ES-I3 (cell line): ENCODE results near the gene OAF.

Experiments
- H3K36me3 ChIP-seq: 2 replicates; pipeline ENCODE4 v1.6.1; 2013; ENCODE audit warnings: mild to moderate bottlenecking, low read length, control low read depth, moderate library complexity; ENCODE audit not compliant: insufficient read depth
- H3K4me1 ChIP-seq: 2 replicates; pipeline ENCODE4 v1.6.1; 2013; ENCODE audit warnings: mild to moderate bottlenecking, control low read depth, low read length; ENCODE audit not compliant: insufficient read depth
- H3K9ac ChIP-seq: 2 replicates; pipeline ENCODE4 v1.6.1; 2013; ENCODE audit warnings: low read depth, mild to moderate bottlenecking, low read length, moderate library complexity
- H3K9me3 ChIP-seq: 2 replicates; pipeline ENCODE4 v1.6.1; 2013; ENCODE audit warnings: mild to moderate bottlenecking, low read length, moderate library complexity; ENCODE audit not compliant: control insufficient read depth, insufficient read depth

The OAF gene

GRCh38 chr11:120229451-120230424 lies 18.9 kb downstream of the OAF start:
- Histone ChIP-seq H3K4me1 (peaks cover 8% of the 10 kb centered on the region), H3K36me3 (no peaks in the 10 kb centered on the region), H3K9me3 (no peaks in the 10 kb centered on the region), H3K9ac (no peak overlapping the region)

- Histone ChIP-seq H3K4me1 (peaks cover under 1% of the 10 kb centered on the region; the same call in 1 of the 2 replicates), H3K36me3 (no peaks in the 10 kb centered on the region), H3K9ac (no peak overlapping the region), H3K9me3 (no peaks in the 10 kb centered on the region)
These were observed 19.7 kb downstream of the OAF start for GRCh38 chr11:120230433-120231071.

- no peaks in the 10 kb centered on the region for H3K9me3 ChIP-seq
- peaks cover 8% of the 10 kb centered on the region; the same call in 1 of the 2 replicates for H3K4me1 ChIP-seq
- no peak overlapping the region for H3K9ac ChIP-seq
- H3K36me3 ChIP-seq: no peaks in the 10 kb centered on the region
These were observed 21.1 kb downstream of the OAF start for GRCh38 chr11:120231963-120232362.

GRCh38 chr11:120233207-120233803 lies 22.5 kb downstream of the OAF start:
- H3K9ac ChIP-seq: no peak overlapping the region
- no peaks in the 10 kb centered on the region for H3K9me3 ChIP-seq
- H3K36me3 ChIP-seq: no peaks in the 10 kb centered on the region
- H3K4me1 ChIP-seq: peaks cover 11% of the 10 kb centered on the region; the same call in 1 of the 2 replicates

GRCh38 chr11:120235024-120235628 lies 24.3 kb downstream of the OAF start:
- Histone ChIP-seq H3K4me1 (peaks cover 11% of the 10 kb centered on the region), H3K9me3 (no peaks in the 10 kb centered on the region), H3K36me3 (no peaks in the 10 kb centered on the region), H3K9ac (no peak overlapping the region)

GRCh38 chr11:120236169-120237107 lies 25.6 kb downstream of the OAF start:
- Histone ChIP-seq H3K36me3 (no peaks in the 10 kb centered on the region), H3K4me1 (peaks cover 11% of the 10 kb centered on the region), H3K9me3 (no peaks in the 10 kb centered on the region), H3K9ac (no peak overlapping the region)

GRCh38 chr11:120238968-120239620 lies 28.3 kb downstream of the OAF start:
- Histone ChIP-seq H3K9me3 (no peaks in the 10 kb centered on the region), H3K9ac (peak overlapping the region; percentile 54; the same call in 1 of the 2 replicates), H3K36me3 (no peaks in the 10 kb centered on the region), H3K4me1 (peaks cover 12% of the 10 kb centered on the region)

- no peaks in the 10 kb centered on the region for H3K9me3 ChIP-seq
- peak within 1 kb of the TSS; percentile 54 for H3K9ac ChIP-seq
- peaks cover 21% of the 10 kb centered on the region for H3K4me1 ChIP-seq
- no peaks in the 10 kb centered on the region for H3K36me3 ChIP-seq
These were observed 29.1 kb downstream of the OAF start, which contains the start of gene POU2F3 for GRCh38 chr11:120239713-120240640. Gene POU2F3, plus strand, starts transcription at chr11:120240140. Its CDS starts 204 bp downstream, at chr11:120240344.

- Histone ChIP-seq H3K9me3 (no peaks in the 10 kb centered on the region), H3K36me3 (no peaks in the 10 kb centered on the region), H3K9ac (no peak overlapping the region), H3K4me1 (peaks cover 26% of the 10 kb centered on the region)
These were observed 30.0 kb downstream of the OAF start for GRCh38 chr11:120240866-120241265.

GRCh38 chr11:120241277-120241676 lies 30.4 kb downstream of the OAF start:
- H3K4me1 ChIP-seq: peaks cover 27% of the 10 kb centered on the region
- H3K36me3 ChIP-seq: no peaks in the 10 kb centered on the region
- H3K9me3 ChIP-seq: no peaks in the 10 kb centered on the region
- no peak overlapping the region for H3K9ac ChIP-seq

- no peaks in the 10 kb centered on the region for H3K36me3 ChIP-seq
- H3K9ac ChIP-seq: no peak overlapping the region
- peaks cover 35% of the 10 kb centered on the region for H3K4me1 ChIP-seq
- no peaks in the 10 kb centered on the region for H3K9me3 ChIP-seq
These were observed 32.4 kb downstream of the OAF start for GRCh38 chr11:120243221-120243620.
